NK-92 (cell line): Measurements from ENCODE around the gene ABCA3.
A peak's percentile ranks its signal among the peaks of the same experiment; 100 is the strongest.
"Not testable (repeated sequence)": the region's sequence is repeated elsewhere in the genome, so short reads cannot be mapped to it uniquely, and the experiment has no call there.

Source experiments
- DNase-seq: peaks from one replicate; lab custom pipeline; 2025; ENCODE audit not compliant: unreplicated experiment; lab: John Stamatoyannopoulos, UW

ABCA3 gene

GRCh38 chr16:2340564-2341455 lies at the start of gene ABCA3:
Gene ABCA3 (minus strand): TSS chr16:2340728. CDS start chr16:2326466, 14,262 bp downstream.
- DNase-seq = peak; percentile 45

GRCh38 chr16:2388875-2389433 lies 48.4 kb upstream of the ABCA3 start:
- no peak for DNase-seq

GRCh38 chr16:2388139-2388874 lies 47.8 kb upstream of the ABCA3 start:
- DNase-seq = no peak

GRCh38 chr16:2386990-2387389 lies 46.5 kb upstream of the ABCA3 start:
- DNase-seq = no peak

GRCh38 chr16:2385982-2386381 lies 45.5 kb upstream of the ABCA3 start:
- not testable (repeated sequence) for DNase-seq

- no peak for DNase-seq
Measured at GRCh38 chr16:2385190-2385836, 44.8 kb upstream of the ABCA3 start.

GRCh38 chr16:2384426-2384825 lies 43.9 kb upstream of the ABCA3 start:
- DNase-seq = no peak

- no peak for DNase-seq
Measured at GRCh38 chr16:2383501-2383900, 43.0 kb upstream of the ABCA3 start.

- DNase-seq = no peak
Measured at GRCh38 chr16:2374644-2375043, 34.1 kb upstream of the ABCA3 start.

- no peak for DNase-seq
Measured at GRCh38 chr16:2373176-2373575, 32.6 kb upstream of the ABCA3 start.

GRCh38 chr16:2372684-2373083 lies 32.2 kb upstream of the ABCA3 start:
- no peak for DNase-seq

GRCh38 chr16:2371421-2371820 lies 30.9 kb upstream of the ABCA3 start:
- DNase-seq = no peak

- no peak for DNase-seq
Measured at GRCh38 chr16:2370721-2371120, 30.2 kb upstream of the ABCA3 start.

- DNase-seq = no peak
Measured at GRCh38 chr16:2366660-2367309, 26.3 kb upstream of the ABCA3 start.

- DNase-seq = no peak
Measured at GRCh38 chr16:2365397-2366294, 25.1 kb upstream of the ABCA3 start.

GRCh38 chr16:2364638-2365210 lies 24.2 kb upstream of the ABCA3 start:
- no peak for DNase-seq

GRCh38 chr16:2362218-2362617 lies 21.7 kb upstream of the ABCA3 start:
- DNase-seq = no peak

- DNase-seq = no peak
Measured at GRCh38 chr16:2361129-2361528, 20.6 kb upstream of the ABCA3 start.

GRCh38 chr16:2359919-2360318 lies 19.4 kb upstream of the ABCA3 start:
- DNase-seq = no peak
